Uterus (tissue), 2 donors: ENCODE measurements around the gene PPIH.

Experiments
- POLR2A ChIP-seq, 2 donors: fragments of 450-650 bp; IDR thresholded peaks; one replicate each; pipeline ENCODE4 v1.6.1; 2016; ENCODE audit warnings: antibody characterized with exemption in 2 of 2, mild to moderate bottlenecking in 1 of 2, moderate library complexity in 1 of 2
- TF ChIP-seq, protein P1 (sequence below), 4 experiments: fragments of 200-600 bp in 2 of 4; fragments of 450-650 bp in 2 of 4; sonication (generic) in 2 of 4; IDR thresholded peaks; one replicate each; pipeline ENCODE4 v1.5.1; 2016 to 2019; ENCODE audit warnings: antibody characterized with exemption in 4 of 4, mild to moderate bottlenecking in 2 of 4, moderate library complexity in 1 of 4

DNA sequence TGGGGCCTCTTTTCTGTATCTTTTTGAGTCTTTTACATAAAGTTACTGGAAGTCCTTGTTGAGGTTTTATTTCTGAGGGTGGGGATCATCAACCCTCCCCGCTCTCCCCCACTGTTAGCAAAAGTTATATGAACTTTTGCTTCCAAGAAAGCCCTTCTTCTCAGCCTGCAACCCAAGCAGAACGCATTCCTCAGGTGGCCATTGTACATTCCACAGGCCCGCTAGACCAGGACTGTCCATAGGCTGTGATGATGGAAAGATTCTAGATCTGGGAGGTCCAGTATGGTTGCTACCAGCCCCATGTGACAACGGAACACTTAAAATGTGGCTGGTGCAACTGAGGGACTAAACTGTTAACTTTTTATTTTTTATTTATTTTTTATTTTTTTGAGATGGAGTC lies 12.2 kb downstream of the PPIH start:
- TF ChIP-seq, protein P1, sequence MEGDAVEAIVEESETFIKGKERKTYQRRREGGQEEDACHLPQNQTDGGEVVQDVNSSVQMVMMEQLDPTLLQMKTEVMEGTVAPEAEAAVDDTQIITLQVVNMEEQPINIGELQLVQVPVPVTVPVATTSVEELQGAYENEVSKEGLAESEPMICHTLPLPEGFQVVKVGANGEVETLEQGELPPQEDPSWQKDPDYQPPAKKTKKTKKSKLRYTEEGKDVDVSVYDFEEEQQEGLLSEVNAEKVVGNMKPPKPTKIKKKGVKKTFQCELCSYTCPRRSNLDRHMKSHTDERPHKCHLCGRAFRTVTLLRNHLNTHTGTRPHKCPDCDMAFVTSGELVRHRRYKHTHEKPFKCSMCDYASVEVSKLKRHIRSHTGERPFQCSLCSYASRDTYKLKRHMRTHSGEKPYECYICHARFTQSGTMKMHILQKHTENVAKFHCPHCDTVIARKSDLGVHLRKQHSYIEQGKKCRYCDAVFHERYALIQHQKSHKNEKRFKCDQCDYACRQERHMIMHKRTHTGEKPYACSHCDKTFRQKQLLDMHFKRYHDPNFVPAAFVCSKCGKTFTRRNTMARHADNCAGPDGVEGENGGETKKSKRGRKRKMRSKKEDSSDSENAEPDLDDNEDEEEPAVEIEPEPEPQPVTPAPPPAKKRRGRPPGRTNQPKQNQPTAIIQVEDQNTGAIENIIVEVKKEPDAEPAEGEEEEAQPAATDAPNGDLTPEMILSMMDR (IDR thresholded peaks at IDR 0.05), result no peak
- TF ChIP-seq POLR2A (IDR thresholded peaks at IDR 0.05), result no peak
